HG02678 (cell line): Measurements from ENCODE around the gene PSG2.
"Not testable (repeated sequence)": the region's sequence is repeated elsewhere in the genome, so short reads cannot be mapped to it uniquely, and the experiment has no call there.

Experiments
- ATAC-seq: cut with Tn5 transposase; IDR thresholded peaks from one replicate; pipeline ENCODE4 v1.9.1; 2021; ENCODE audit warnings: mild to moderate bottlenecking, moderate library complexity; ENCODE audit not compliant: unreplicated experiment

The PSG2 gene

GRCh38 chr19:43082601-43083000, at the start of gene PSG2:
TSS of gene PSG2 (minus strand) at chr19:43082701. CDS start at chr19:43082569, 132 bp downstream.
- ATAC-seq = not testable (repeated sequence)

GRCh38 chr19:43131281-43131842, 48.9 kb upstream of the PSG2 start:
- not testable (repeated sequence) for ATAC-seq

GRCh38 chr19:43129197-43129596, 46.7 kb upstream of the PSG2 start:
- not testable (repeated sequence) for ATAC-seq

- ATAC-seq = not testable (repeated sequence)
These were observed 44.8 kb upstream of the PSG2 start for GRCh38 chr19:43127336-43127735.

- no peak for ATAC-seq
These were observed 44.2 kb upstream of the PSG2 start for GRCh38 chr19:43126720-43127119.

GRCh38 chr19:43124360-43124759, 41.9 kb upstream of the PSG2 start:
- ATAC-seq = no peak

GRCh38 chr19:43120433-43121026, 38.0 kb upstream of the PSG2 start:
- not testable (repeated sequence) for ATAC-seq

GRCh38 chr19:43119526-43119925, 37.0 kb upstream of the PSG2 start:
- not testable (repeated sequence) for ATAC-seq

- not testable (repeated sequence) for ATAC-seq
These were observed 33.9 kb upstream of the PSG2 start for GRCh38 chr19:43116421-43116820.

GRCh38 chr19:43115548-43115947, 33.0 kb upstream of the PSG2 start:
- not testable (repeated sequence) for ATAC-seq

- not testable (repeated sequence) for ATAC-seq
These were observed 32.6 kb upstream of the PSG2 start for GRCh38 chr19:43115064-43115463.

- not testable (repeated sequence) for ATAC-seq
These were observed 32.1 kb upstream of the PSG2 start for GRCh38 chr19:43114626-43115025.

GRCh38 chr19:43107401-43107800, 24.9 kb upstream of the PSG2 start:
- not testable (repeated sequence) for ATAC-seq

- no peak for ATAC-seq
These were observed 23.0 kb upstream of the PSG2 start for GRCh38 chr19:43105496-43105895.

GRCh38 chr19:43104215-43104850, 21.8 kb upstream of the PSG2 start:
- ATAC-seq = not testable (repeated sequence)

GRCh38 chr19:43101950-43102349, 19.4 kb upstream of the PSG2 start:
- no peak for ATAC-seq

GRCh38 chr19:43098416-43098815, 15.9 kb upstream of the PSG2 start:
- not testable (repeated sequence) for ATAC-seq

GRCh38 chr19:43087702-43088340, 5.3 kb upstream of the PSG2 start:
- not testable (repeated sequence) for ATAC-seq

- ATAC-seq = not testable (repeated sequence)
These were observed 3.5 kb upstream of the PSG2 start for GRCh38 chr19:43085796-43086530.

- ATAC-seq = not testable (repeated sequence)
These were observed 1.8 kb upstream of the PSG2 start for GRCh38 chr19:43084196-43084832.
